ENCODE results near the gene RB1. TPM values are rescaled to one million over a fixed set of nuclear protein-coding genes. Genes with fewer than 3 reads are reported as not detected.
"Not testable (repeated sequence)": the region's sequence is repeated elsewhere in the genome, so short reads cannot be mapped to it uniquely, and the experiment has no call there.

RB1 gene
- total RNA-seq, 4 donors from 2014 or later: 18.2 to 79.2 (median 22.7) TPM

GRCh38 chr13:48414501-48414900 is 111.0 kb downstream of the RB1 start:
- H3K4me1 ChIP-seq: no peaks in the 10 kb centered on the region
- no peak overlapping the region for H3K27ac ChIP-seq
- TF ChIP-seq CTCF (IDR thresholded peaks at IDR 0.05) (no peak), POLR2A (IDR thresholded peaks at IDR 0.05) (no peak)
- no peaks in the 10 kb centered on the region for H3K9me3 ChIP-seq
- no peaks in the 10 kb centered on the region for H3K36me3 ChIP-seq
- DNase-seq: no peak
- no peak overlapping the region for H3K4me3 ChIP-seq
- H3K27me3 ChIP-seq: no peaks in the 10 kb centered on the region

GRCh38 chr13:48415516-48415915 is 112.0 kb downstream of the RB1 start:
- TF ChIP-seq CTCF (IDR thresholded peaks at IDR 0.05) (no peak), POLR2A (IDR thresholded peaks at IDR 0.05) (no peak)
- Histone ChIP-seq H3K4me3 (no peak overlapping the region), H3K9me3 (no peaks in the 10 kb centered on the region), H3K27me3 (no peaks in the 10 kb centered on the region), H3K36me3 (no peaks in the 10 kb centered on the region), H3K27ac (no peak overlapping the region), H3K4me1 (no peaks in the 10 kb centered on the region)
- no peak for DNase-seq

GRCh38 chr13:48422003-48422402 is 118.5 kb downstream of the RB1 start:
- not testable (repeated sequence) for H3K4me1 ChIP-seq, DNase-seq, H3K27me3 ChIP-seq, H3K27ac ChIP-seq, H3K4me3 ChIP-seq, H3K36me3 ChIP-seq, H3K9me3 ChIP-seq

GRCh38 chr13:48424212-48424611 is 120.7 kb downstream of the RB1 start:
- DNase-seq: no peak
- no peak for TF ChIP-seq POLR2A (IDR thresholded peaks at IDR 0.05)
- TF ChIP-seq CTCF (IDR thresholded peaks at IDR 0.05): no peak
- Histone ChIP-seq H3K36me3 (no peaks in the 10 kb centered on the region), H3K9me3 (no peaks in the 10 kb centered on the region), H3K4me1 (no peaks in the 10 kb centered on the region), H3K27me3 (no peaks in the 10 kb centered on the region), H3K4me3 (no peak overlapping the region), H3K27ac (no peak overlapping the region)

GRCh38 chr13:48426052-48426451 is 122.5 kb downstream of the RB1 start:
- no peaks in the 10 kb centered on the region for H3K4me1 ChIP-seq
- H3K27me3 ChIP-seq: no peaks in the 10 kb centered on the region
- no peaks in the 10 kb centered on the region for H3K9me3 ChIP-seq
- no peak overlapping the region for H3K27ac ChIP-seq
- H3K36me3 ChIP-seq: no peaks in the 10 kb centered on the region
- no peak overlapping the region for H3K4me3 ChIP-seq
- DNase-seq: no peak
- TF ChIP-seq POLR2A (IDR thresholded peaks at IDR 0.05) (no peak), CTCF (IDR thresholded peaks at IDR 0.05) (no peak)

GRCh38 chr13:48426755-48427298 is 123.3 kb downstream of the RB1 start:
- not testable (repeated sequence) for H3K4me1 ChIP-seq, H3K4me3 ChIP-seq, DNase-seq

GRCh38 chr13:48429036-48429435 is 125.5 kb downstream of the RB1 start:
- H3K4me1 ChIP-seq: no peaks in the 10 kb centered on the region
- H3K27me3 ChIP-seq: no peaks in the 10 kb centered on the region
- H3K36me3 ChIP-seq: no peaks in the 10 kb centered on the region
- no peak for TF ChIP-seq POLR2A (IDR thresholded peaks at IDR 0.05)
- TF ChIP-seq CTCF (IDR thresholded peaks at IDR 0.05): no peak
- no peak for DNase-seq
- H3K9me3 ChIP-seq: no peaks in the 10 kb centered on the region
- H3K4me3 ChIP-seq: no peak overlapping the region
- no peak overlapping the region for H3K27ac ChIP-seq

More at GRCh38 chr13:48426755-48427298, 123.3 kb downstream of the RB1 start:
- H3K36me3 ChIP-seq, H3K27ac ChIP-seq, H3K9me3 ChIP-seq, H3K27me3 ChIP-seq: not testable (repeated sequence)

Measured in Peyer's patch (tissue), 4 donors.